SU-DHL-6 (cell line): ENCODE data around the gene COPZ1.

Experiments
- CTCF ChIP-seq: fragments of 200-600 bp; sonication (generic); IDR thresholded peaks from one replicate; pipeline ENCODE4 v1.5.1; 2017; ENCODE audit warnings: antibody characterized with exemption, mild to moderate bottlenecking, low read length, moderate library complexity; ENCODE audit not compliant: insufficient read depth, poor library complexity, severe bottlenecking
- EZH2phosphoT487 ChIP-seq: fragments of 200-600 bp; sonication (generic), shearing (Covaris generic); conservative IDR thresholded peaks from 2 replicates; pipeline ENCODE4 v1.6.1; 2018; ENCODE audit warnings: mild to moderate bottlenecking, antibody characterized with exemption, low read length, moderate library complexity, mixed read lengths

GRCh38 chr12:54359762-54360351, 34.9 kb downstream of the COPZ1 start:
- TF ChIP-seq CTCF (no peak), EZH2phosphoT487 (no peak)
